GM12801 (cell line): ENCODE results near the gene PLEKHF1.

Source experiments
- CTCF ChIP-seq: IDR thresholded peaks from one replicate; pipeline ENCODE4 v1.5.1; 2011; ENCODE audit warnings: control low read depth; ENCODE audit not compliant: insufficient read length; ENCODE audit errors: extremely low read depth

PLEKHF1 gene

GRCh38 chr19:29639086-29639485, 26.2 kb upstream of the PLEKHF1 start:
- TF ChIP-seq CTCF, result no peak

GRCh38 chr19:29640231-29640630, 25.0 kb upstream of the PLEKHF1 start:
- TF ChIP-seq CTCF, result no peak

- no peak for TF ChIP-seq CTCF
Observed at GRCh38 chr19:29641597-29641996, 23.7 kb upstream of the PLEKHF1 start.

- no peak for TF ChIP-seq CTCF
Observed at GRCh38 chr19:29643361-29643935, 21.8 kb upstream of the PLEKHF1 start.

- no peak for TF ChIP-seq CTCF
Observed at GRCh38 chr19:29644210-29644609, 21.1 kb upstream of the PLEKHF1 start.

GRCh38 chr19:29645491-29645867, 19.8 kb upstream of the PLEKHF1 start:
- no peak for TF ChIP-seq CTCF

- TF ChIP-seq CTCF, result no peak
Observed at GRCh38 chr19:29645911-29646310, 19.4 kb upstream of the PLEKHF1 start.
